HG03442 (cell line): ENCODE data around the gene PPP1R3E.
"Not testable (repeated sequence)": the region's sequence is repeated elsewhere in the genome, so short reads cannot be mapped to it uniquely, and the experiment has no call there.

Experiments
- ATAC-seq: cut with Tn5 transposase; IDR thresholded peaks from one replicate; pipeline ENCODE4 v1.9.1; 2021; ENCODE audit warnings: mild to moderate bottlenecking, moderate library complexity; ENCODE audit not compliant: unreplicated experiment

The PPP1R3E gene

GRCh38 chr14:23302290-23303225 is at the start of gene PPP1R3E:
TSS of gene PPP1R3E (minus strand) at chr14:23302859. CDS start at chr14:23302576, 283 bp downstream.
- ATAC-seq, result peak; percentile 30

DNA sequence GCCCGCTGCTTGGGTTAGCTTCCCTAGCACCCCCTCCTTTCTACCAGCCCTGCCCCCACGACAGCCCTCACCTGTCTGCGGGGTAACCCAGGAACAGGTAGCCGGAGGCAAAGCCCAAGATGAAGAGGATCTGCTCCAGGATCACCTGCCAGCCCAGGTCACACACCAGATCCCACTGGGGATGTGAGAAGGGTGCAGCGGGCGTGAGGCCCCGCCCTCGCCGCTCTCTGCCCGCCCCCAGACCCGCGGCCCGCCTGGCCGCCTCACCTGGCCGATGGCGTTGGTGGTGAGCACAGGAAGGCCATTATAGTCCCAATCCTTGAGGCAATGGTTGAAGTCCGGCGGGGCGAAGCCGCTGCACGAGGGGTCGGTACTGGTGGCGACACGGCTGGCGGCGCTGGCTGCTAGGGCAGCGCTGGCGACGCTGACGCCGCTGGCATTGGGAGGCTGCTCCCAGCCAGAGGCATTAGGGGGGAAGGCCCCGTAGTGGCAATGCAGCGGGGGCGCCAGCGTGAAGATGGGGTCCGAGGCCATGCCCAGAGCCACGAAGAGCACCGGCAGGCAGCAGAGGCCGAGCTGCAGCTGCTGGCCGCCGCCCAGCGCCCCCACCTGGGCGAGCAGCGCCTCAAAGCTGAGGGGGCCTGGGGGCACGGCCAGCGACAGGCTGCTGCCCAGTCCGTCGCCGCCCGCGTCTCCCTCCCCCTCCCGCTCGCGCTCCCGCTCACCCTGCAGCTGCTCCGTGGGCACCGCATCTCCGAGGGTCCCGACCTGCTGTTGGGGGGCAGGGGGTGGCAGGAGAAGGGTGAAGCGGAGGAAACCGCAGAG is 49.2 kb upstream of the PPP1R3E start:
- no peak for ATAC-seq

DNA sequence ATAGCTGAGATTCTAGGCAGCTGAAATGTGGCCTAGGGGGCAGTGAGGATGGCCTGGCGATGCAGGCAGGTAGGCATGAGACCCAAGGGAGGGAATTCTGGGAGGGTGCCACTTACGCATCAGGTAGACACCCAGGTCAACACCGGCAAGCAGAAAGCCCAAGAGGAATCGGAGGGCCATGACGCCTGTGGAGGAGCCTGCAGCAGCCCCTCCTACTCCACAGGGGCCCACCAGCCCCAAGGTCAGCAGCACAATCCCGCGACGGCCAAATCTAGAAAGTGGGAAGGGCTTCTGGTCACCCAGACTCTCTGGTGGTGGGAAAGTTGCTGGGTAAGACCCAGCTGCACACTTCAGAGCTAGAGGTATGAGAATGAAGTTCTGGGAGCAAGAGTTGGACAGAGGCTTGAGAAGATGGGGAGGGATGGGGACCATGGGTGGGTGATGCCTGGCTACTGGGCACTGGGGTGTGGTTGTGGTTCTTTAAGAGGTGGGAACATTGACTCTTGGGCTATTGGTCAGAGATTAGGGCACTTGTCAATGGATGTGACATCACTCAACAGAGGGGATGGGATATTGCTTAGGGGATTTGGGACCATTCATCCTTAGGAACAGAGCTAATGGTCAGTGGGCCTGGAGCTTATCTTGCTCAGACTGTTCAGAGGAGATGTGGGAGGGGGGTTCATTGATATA is 46.6 kb upstream of the PPP1R3E start:
- ATAC-seq, result no peak

DNA sequence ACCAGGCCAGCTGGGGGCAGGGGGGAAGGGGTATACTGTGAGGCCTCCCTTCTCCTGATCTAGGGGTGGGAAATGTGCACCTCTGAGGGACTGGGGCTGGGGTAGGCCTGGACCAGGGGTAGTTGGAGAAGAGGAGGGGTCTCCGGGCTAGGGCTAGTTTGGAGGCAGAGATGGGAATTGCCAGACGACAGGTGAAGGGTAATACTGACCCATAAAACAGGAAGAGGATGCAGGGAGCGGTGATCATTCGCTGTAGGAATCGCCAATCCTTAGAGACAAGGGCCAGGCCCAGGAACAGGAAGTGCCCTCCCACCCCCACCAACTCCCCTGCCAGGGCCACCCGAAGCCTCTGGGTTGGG is 45.6 kb upstream of the PPP1R3E start:
- ATAC-seq, result no peak

GRCh38 chr14:23347406-23348296 is 45.0 kb upstream of the PPP1R3E start:
- ATAC-seq, result no peak

DNA sequence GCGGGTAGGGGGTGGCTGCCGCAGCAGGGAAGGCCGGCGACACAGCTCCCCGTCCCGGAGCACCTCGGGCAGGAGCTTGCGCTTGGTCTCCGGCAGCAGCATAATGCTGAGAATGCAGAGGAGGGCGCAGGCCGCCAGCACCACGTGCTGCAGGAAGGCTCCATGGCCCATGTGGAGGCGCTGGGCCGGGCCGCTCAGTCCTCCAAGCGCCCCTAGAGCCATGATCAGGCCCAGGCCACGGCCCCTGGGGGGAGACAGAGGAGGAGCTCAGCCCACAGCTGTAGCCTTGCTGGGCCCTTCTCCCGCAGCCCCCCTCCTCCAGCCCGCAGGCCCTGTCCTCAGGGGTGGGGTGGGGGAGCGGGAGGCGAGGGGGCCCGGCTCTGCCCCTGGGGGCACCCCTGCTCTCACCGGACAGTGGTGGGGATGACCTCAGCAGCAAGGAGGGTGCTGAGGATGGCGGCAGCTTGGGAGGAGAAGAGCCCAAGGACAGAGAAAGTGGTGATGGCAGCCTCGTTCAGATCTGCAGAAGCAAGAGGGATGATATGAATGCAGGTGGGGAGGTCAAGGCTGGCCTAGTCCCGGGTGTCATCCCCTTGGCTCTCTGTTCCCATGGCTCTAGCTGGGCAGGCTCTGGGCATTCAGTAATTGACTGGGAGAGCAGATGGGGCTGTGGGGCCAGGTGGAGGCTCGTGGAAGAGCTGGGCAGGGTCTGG is 44.2 kb upstream of the PPP1R3E start:
- no peak for ATAC-seq

DNA sequence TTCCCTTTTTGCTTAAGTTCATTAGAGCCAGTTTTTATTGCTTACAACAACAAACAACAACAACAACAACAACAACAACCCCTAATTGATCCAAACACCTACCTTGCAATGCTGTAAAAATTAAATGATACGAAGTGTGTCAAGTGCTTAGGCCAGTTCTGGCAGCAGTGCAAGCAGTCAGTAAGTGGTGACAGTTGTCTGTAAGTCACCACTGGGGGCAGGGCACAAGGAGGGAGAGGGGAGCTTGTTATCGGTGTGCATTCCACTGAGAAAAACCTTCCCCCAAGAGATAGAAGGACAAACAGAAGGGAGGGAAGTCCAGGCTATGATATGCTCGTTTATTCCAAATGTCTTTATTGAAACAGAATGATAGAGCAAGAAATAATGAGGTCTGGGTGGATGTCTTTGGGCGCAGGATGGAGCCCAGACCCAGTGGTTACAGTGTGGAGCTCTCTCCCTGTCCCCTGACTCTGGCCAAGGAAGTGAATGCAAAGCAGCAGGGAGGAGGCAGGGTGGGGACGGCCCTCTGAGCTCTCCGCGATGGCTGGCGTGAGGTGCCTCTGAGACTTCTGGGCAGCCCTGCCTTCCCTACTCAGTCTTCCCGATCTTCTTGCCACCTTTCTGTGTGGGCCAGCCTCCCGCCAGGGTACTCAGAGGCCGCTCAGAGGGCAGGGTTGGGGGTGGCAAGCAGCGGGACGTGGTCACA is 43.5 kb upstream of the PPP1R3E start:
- ATAC-seq, result no peak

DNA sequence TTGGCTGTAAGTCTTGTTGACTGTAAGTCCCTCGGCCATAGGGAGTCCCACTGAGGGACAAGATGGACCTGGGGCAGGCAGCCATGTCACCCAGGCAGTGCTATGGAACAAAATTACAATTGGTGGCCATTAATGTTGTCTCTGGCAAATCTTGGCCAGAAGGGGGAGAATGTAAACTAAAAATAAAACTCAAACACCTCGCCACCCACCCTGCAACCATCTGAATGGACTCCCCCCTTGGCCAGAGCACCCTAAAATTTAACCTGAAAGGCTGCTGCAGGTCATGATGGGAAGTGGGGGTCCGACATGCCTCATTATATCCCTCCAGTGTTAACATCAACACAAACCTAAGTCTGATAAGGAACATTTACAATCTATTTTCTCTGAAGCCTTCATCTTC is 41.8 kb upstream of the PPP1R3E start:
- no peak for ATAC-seq

DNA sequence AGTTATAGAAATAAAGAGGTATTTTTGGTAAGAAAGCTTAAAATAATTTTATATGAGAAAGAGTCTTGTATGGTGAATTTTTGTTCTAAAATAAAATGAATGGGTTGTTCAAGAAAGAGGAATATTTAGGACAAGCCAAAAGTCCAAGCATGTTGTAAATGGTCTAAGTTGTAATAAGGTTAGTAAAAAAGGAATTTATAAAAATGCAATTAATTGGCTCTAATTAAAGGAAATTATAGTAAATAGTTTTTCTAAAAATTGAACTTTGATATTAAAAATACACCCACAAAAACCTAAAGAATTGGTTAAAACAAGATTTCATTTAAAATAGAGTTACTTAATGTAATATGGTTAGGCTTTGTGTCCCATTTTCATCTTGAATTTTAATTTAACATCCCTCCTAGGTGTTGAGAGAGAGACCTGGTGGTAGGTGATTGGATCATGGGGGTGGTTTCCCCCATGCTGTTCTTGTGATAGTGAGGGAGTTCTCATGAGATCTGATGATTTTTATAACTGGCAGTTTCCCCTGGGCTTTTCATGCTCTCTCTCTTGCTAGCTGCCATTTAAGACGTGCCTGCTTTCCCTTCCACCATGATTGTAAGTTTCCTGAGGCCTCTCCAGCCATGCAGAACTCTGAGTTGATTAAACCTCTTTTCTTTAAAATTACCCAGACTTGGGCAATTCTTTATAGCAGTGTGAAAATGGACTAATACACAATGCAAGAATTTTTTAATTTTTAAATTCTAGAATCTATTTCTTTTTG is 37.0 kb upstream of the PPP1R3E start:
- no peak for ATAC-seq

DNA sequence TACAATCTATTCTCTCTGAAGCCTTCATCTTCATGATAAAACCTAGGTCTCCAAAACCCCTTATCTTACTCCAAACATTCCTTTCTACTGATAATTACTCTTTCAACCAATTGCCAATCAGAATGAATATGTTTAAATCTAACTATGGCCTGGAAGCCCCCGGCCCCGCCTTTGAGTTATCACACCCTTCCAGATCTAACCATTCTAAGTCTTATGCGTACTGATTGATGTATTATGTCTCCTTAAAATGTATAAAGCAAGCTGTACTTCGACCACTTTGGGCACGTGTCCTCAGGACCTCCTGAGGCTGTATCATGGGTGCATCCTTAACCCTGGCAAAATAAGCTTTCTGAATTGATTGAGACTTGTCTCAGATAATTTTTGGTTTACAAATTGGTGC is 33.0 kb upstream of the PPP1R3E start:
- ATAC-seq, result no peak

DNA sequence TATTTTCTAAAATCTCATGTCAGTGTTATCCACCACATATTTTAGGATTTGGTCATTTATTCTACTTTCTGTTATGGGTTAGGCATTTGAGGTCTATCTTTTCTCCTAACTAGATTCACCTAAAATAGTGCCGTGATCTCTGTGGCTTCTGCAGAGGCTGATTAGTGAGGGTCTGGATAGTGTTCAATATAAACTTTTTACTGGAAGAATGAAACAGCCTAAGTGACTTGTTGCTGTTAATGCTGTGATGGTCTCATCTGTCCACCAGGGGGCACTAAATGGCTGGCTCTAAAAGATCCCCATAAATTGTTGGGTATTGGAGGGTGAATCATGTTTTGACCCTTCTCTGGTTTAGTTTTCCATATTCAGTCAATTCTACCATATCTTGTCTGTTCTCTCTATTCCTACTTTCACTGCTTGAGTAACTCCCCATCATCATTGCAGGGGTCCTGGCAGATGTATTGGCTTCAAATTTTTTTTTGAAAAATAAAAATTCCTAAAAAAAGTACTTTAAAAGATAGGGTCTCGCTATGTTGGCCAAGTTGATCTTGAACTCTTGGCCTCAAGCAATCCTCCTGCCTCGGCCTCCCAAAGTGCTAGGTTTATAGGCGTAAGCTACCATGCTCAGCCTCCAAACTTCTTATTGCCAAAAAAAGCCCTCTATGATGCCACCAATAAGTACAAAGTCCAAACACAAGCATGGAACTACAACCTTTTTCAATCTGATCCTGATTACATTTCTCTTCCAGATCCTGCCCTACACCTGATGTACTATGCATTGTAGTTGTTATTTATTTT is 25.5 kb upstream of the PPP1R3E start:
- peak; percentile 64 for ATAC-seq

DNA sequence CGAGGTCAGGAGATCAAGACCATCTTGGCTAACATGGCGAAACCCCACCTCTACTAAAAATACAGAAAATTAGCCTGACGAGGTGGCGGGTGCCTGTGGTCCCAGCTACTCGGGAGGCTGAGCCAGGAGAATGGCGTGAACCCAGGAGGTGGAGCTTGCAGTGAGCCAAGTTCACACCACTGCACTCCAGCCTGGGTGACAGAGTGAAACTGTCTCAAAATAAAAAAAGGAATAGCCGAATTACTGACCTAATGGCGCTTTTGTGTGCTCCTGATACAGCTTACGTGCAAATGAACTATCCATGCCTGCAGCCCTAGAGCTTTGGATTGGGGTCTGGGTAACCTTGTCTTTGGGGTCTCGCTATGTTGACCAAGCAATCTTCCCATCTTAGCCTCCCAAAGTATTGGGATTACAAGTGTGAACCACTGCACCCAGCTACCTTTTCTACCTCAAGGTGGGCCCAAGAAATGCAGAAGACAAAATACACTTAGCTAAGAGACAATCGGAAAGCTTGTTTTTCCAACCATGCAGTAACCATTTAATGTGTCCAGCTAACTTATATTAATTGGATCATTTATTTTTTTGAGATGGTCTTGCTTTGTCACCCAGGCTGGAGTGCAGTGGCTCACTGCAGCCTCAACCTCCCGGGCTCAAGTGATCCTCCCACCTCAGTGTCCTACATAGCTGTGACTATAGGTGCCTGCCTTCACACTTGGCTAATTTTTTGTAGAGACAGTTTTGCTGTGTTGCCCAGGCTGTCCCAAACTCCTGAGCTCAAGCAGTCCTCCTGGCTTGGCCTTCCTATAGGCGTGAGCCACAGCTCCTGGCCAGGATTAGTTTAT is 24.1 kb upstream of the PPP1R3E start:
- no peak for ATAC-seq

GRCh38 chr14:23325746-23326145 is 23.1 kb upstream of the PPP1R3E start:
- not testable (repeated sequence) for ATAC-seq

DNA sequence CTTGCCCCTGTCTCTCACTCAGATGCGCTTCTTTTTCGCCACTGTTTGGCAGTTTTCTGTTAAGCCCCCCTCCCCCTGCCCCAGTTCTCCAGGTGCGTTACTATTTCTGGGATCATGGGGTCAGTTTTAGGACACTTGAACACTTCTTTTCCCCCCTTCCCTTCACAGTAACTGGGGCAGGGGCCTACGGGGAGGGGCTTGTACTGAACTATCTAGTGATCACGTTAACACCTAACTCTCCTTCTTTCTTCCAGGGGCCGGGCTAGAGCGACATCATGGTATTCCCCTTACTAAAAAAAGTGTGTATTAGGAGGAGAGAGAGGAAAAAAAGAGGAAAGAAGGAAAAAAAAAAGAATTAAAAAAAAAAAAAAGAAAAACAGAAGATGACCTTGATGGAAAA is 22.3 kb upstream of the PPP1R3E start:
- no peak for ATAC-seq

DNA sequence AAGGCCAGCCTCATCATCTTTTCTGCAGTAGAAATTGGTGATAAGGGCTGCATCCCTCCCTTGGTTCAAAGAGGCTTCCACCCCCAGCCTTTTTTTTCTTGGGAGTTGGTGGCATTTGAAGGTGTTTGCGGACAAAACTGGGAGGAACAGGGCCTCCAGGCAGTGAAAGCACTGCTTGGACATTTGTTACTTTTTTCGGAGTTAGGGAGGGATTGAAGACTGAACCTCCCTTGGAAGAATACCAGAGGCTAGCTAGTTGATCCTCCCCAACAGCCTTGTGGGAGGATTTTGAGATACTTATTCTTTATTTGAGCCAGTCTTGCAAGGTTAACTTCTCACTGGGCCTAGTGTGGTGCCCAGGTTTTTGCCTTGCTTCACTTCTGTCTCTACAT is 21.8 kb upstream of the PPP1R3E start:
- no peak for ATAC-seq

GRCh38 chr14:23323838-23324454 is 21.3 kb upstream of the PPP1R3E start:
- no peak for ATAC-seq
